ENCODE results near the gene KRTAP10-6.
"Not testable (repeated sequence)": the region's sequence is repeated elsewhere in the genome, so short reads cannot be mapped to it uniquely, and the experiment has no call there.

GRCh38 chr21:44591801-44592130 lies 539 bp downstream of the KRTAP10-6 start:
- TF ChIP-seq, protein P1, sequence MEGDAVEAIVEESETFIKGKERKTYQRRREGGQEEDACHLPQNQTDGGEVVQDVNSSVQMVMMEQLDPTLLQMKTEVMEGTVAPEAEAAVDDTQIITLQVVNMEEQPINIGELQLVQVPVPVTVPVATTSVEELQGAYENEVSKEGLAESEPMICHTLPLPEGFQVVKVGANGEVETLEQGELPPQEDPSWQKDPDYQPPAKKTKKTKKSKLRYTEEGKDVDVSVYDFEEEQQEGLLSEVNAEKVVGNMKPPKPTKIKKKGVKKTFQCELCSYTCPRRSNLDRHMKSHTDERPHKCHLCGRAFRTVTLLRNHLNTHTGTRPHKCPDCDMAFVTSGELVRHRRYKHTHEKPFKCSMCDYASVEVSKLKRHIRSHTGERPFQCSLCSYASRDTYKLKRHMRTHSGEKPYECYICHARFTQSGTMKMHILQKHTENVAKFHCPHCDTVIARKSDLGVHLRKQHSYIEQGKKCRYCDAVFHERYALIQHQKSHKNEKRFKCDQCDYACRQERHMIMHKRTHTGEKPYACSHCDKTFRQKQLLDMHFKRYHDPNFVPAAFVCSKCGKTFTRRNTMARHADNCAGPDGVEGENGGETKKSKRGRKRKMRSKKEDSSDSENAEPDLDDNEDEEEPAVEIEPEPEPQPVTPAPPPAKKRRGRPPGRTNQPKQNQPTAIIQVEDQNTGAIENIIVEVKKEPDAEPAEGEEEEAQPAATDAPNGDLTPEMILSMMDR (IDR thresholded peaks at IDR 0.05): not testable (repeated sequence)
- not testable (repeated sequence) for TF ChIP-seq POLR2A, POLR2AphosphoS5, EP300 (IDR thresholded peaks at IDR 0.05)
